NT2/D1 (cell line): Measurements from ENCODE around the gene AP3B2.

Source experiments
- SUZ12 ChIP-seq: IDR thresholded peaks from 2 replicates; pipeline ENCODE4 v1.6.1; 2011; ENCODE audit not compliant: insufficient read length, insufficient read depth; ENCODE audit errors: extremely low read depth
- YY1 ChIP-seq: IDR thresholded peaks from 2 replicates; pipeline ENCODE4 v1.6.1; 2011; ENCODE audit not compliant: insufficient read length, insufficient read depth
- ZNF274 ChIP-seq: IDR thresholded peaks from 2 replicates; pipeline ENCODE4 v1.6.1; 2011; ENCODE audit warnings: mild to moderate bottlenecking, low read depth, low read length

- no peak for TF ChIP-seq SUZ12
- no peak for TF ChIP-seq ZNF274
- no peak for TF ChIP-seq YY1
These were observed 30.0 kb downstream of the AP3B2 start for GRCh38 chr15:82679626-82680199.
